ENCODE data around the gene EXD3. TPM values are rescaled to one million over a fixed set of nuclear protein-coding genes. Genes with fewer than 3 reads are reported as not detected.

The EXD3 gene
- total and polyA plus RNA-seq, 2 of the 4 experiments (the other 2 are of a cell fraction): 1.1 to 7.4 TPM

GRCh38 chr9:137303893-137304382, 119.0 kb downstream of the EXD3 start:
- Histone ChIP-seq H3K4me3 (ENCODE audit: insufficient read depth, low read depth, low read length) (no peak overlapping the region), H3K4me1 (ENCODE audit: control insufficient read depth, insufficient read depth, low read length) (peaks cover 3% of the 10 kb centered on the region), H4K5ac (ENCODE audit: low read depth, low read length) (no peak overlapping the region), H3K4ac (ENCODE audit: low read depth, low read length) (no peak overlapping the region), H3K23ac (ENCODE audit: low read depth, low read length) (no peak overlapping the region), H3K27ac (ENCODE audit: insufficient read depth, low read length) (no peak overlapping the region), H3K9me3 (ENCODE audit: control insufficient read depth, insufficient read depth, low read length) (no peaks in the 10 kb centered on the region), H2BK20ac (ENCODE audit: low read depth, low read length) (no peak overlapping the region), H4K8ac (ENCODE audit: low read depth in 2 of 2, low read length in 2 of 2) (no peak overlapping the region), H2AK5ac (ENCODE audit: low read depth, low read length) (no peak overlapping the region), H4K20me1 (ENCODE audit: insufficient read depth, low read length) (peaks cover 4% of the 10 kb centered on the region; the same call in 1 of the 2 replicates), H2BK5ac (ENCODE audit: low read depth, low read length, poor library complexity, severe bottlenecking) (no peak overlapping the region), H3K4me2 (ENCODE audit: low read depth, low read length) (no peak overlapping the region), H3K56ac (ENCODE audit: extremely low read depth, insufficient read depth, low read length) (no peak overlapping the region), H3K14ac (replicated peaks; ENCODE audit: low read depth, low read length) (no peak overlapping the region), H3K36me3 (ENCODE audit: control insufficient read depth, insufficient read depth, low read length) (no peaks in the 10 kb centered on the region), H2BK120ac (ENCODE audit: low read depth, low read length) (no peak overlapping the region), H2AFZ (replicated peaks; ENCODE audit: low read length, poor library complexity) (no peak overlapping the region), H3K79me1 (ENCODE audit: low read depth in 1 of 2, low read length in 2 of 2) (no peaks in the 10 kb centered on the region), H3K27me3 (ENCODE audit: control insufficient read depth, insufficient read depth, low read length) (peaks cover 15% of the 10 kb centered on the region), H4K91ac (ENCODE audit: insufficient read depth, low read depth, low read length) (no peak overlapping the region), H2BK15ac (ENCODE audit: low read depth, low read length) (no peak overlapping the region), H3K9me1 (ENCODE audit: insufficient read depth, low read length) (no peaks in the 10 kb centered on the region), H3K9ac (ENCODE audit: low read depth, low read length) (no peak overlapping the region), H2AK9ac (replicated peaks; ENCODE audit: low read depth, low read length, poor library complexity) (no peak overlapping the region), H3K18ac (ENCODE audit: low read depth, low read length) (no peak overlapping the region)
- ChIA-PET POLR2A (ENCODE audit: unreplicated experiment) (no interaction called here), CTCF (interaction anchor here (0.7 kb wide), 1 partner anchor 20 kb away, joined by 3 read pairs; no protein-coding TSS in a partner anchor)
- DNase-seq (no peak), ATAC-seq (ENCODE audit: low read depth) (no peak)
- intact Hi-C loops (cut with micrococcal nuclease): no loop called here
- dilution Hi-C loops (cut with HindIII; ENCODE audit: low sequenced_read_pairs, unreplicated experiment): no loop called here
- WGBS, 2 experiments (ENCODE audit: extremely low coverage in 2 of 2, insufficient read length in 1 of 2): 90% methylated on average over 5 of the region's 22 CpGs; no CpG with 5 or more reads in 1 of the 2 experiments
- in situ Hi-C loops (cut with MboI; ENCODE audit: low sequenced_read_pairs): no loop called here
- TF ChIP-seq FOS (IDR thresholded peaks at IDR 0.05; ENCODE audit: low read depth, low read length) (no peak), RCOR1 (IDR thresholded peaks at IDR 0.05; ENCODE audit: insufficient replicate concordance, low read length) (no peak), CEBPB (IDR thresholded peaks at IDR 0.05; ENCODE audit: low read depth, low read length) (no peak), ELK1 (IDR thresholded peaks at IDR 0.05; ENCODE audit: borderline replicate concordance, low read depth, low read length) (no peak), POLR2A (IDR thresholded peaks at IDR 0.05; ENCODE audit: low read depth, low read length) (no peak), RAD21 (IDR thresholded peaks at IDR 0.05; ENCODE audit: low read length) (no peak), MXI1 (IDR thresholded peaks at IDR 0.05; ENCODE audit: borderline replicate concordance, low read depth, low read length) (no peak), BHLHE40 (IDR thresholded peaks at IDR 0.05; ENCODE audit: low read depth, low read length) (no peak), MAZ (IDR thresholded peaks at IDR 0.05; ENCODE audit: borderline replicate concordance, low read depth, low read length) (no peak), RFX5 (IDR thresholded peaks at IDR 0.05; ENCODE audit: low read depth, low read length) (no peak), MAFK (IDR thresholded peaks at IDR 0.05; ENCODE audit: low read depth, low read length) (no peak), NFE2L2 (IDR thresholded peaks at IDR 0.05; ENCODE audit: low read depth, low read length) (no peak), CTCF (conservative IDR thresholded peaks at IDR 0.05; ENCODE audit: low read depth, low read length) (no peak), USF2 (IDR thresholded peaks at IDR 0.05; ENCODE audit: low read depth, low read length) (no peak), CHD1 (IDR thresholded peaks at IDR 0.05; ENCODE audit: low read depth, low read length) (no peak), SMC3 (IDR thresholded peaks at IDR 0.05; ENCODE audit: low read depth, low read length) (no peak)
- BruUV-seq (replicated peaks): no TSS peak

All from IMR-90 (cell line).